Activated CD8-positive, alpha-beta memory T cell treated with anti-CD3 and anti-CD28 coated beads, Interleukin-2, amount 50 U/mL, for 1 hour (primary cell): Measurements from ENCODE around the gene FBXO21.
"Not testable (repeated sequence)": the region's sequence is repeated elsewhere in the genome, so short reads cannot be mapped to it uniquely, and the experiment has no call there.

Experiments used
- DNase-seq: peaks from one replicate; pipeline ENCODE4 v3.0.0-alpha.2; 2020; ENCODE audit errors: extremely low read depth

The FBXO21 gene

DNA sequence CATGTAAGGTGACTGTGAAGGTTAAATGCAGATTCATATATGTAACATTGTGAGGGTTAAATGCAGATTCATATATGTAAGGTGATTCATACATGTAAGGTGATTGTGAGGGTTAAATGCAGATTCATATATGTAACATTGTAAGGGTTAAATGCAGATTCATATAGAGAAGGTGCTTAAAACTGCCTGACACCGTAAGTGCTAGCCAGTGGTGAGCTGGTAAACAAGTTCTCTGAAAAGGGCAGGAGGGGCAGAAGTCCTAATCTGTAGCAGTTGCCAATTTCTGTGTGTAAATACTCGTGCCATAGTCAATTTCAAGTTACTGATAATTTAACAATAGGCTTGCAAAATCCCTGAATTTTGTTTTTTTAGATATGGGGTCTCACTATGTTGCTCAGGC is 86.3 kb downstream of the FBXO21 start:
- not testable (repeated sequence) for DNase-seq

DNA sequence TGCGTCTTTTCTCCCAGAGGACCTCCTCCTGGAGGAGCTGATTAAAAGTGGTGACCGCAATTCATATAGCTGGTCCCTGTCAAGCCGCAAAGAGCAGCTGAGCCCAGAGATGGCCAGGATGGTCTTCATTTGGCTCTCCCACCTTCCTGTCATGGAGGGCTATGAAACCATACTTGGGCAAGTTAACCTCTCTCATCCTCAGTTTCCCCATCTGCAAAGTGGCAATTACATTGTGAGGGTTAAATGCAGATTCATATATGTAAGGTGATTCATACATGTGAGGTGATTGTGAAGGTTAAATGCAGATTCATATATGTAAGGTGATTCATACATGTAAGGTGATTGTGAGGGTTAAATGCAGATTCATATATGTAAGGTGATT is 87.5 kb downstream of the FBXO21 start:
- DNase-seq, result no peak

DNA sequence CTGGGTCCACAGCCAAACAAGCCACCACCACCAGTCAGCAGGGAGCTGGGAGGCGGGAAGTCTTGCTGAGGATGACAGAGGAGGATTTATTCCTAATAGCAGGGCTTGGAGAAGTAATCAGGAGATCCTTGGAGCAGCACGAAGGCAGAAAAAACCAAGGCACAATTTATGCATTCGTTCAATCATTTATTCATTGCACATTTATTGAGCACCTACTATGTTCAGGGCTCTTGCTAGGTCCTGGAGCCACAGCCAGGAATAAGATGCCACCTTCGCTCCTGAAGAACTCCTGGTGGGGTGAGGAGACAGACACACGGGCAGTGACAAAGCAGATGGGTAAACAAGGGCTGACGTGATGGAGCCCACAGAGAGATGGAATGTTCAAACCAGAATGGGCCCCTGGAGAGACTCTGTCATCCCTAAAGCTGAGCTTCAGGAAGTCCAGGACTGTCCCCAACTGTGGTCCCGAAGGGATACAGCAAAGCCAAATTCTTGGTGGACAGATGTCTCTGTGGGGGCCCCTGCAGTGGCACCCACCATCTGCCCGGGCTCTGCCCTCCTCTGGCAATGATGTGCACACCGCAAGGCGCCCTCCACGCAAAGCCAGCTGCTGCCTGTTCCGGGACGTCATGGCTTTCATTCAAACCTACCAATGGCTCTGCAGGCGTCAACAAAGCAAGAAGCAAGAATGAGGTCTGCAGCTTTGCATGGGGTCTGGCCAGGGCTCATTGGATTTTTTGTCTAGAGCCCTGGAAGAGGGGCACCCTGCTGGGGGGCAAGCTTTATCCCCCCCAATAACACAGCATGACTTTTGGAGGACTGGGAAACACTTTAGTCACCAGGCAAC is 88.1 kb downstream of the FBXO21 start:
- no peak for DNase-seq

DNA sequence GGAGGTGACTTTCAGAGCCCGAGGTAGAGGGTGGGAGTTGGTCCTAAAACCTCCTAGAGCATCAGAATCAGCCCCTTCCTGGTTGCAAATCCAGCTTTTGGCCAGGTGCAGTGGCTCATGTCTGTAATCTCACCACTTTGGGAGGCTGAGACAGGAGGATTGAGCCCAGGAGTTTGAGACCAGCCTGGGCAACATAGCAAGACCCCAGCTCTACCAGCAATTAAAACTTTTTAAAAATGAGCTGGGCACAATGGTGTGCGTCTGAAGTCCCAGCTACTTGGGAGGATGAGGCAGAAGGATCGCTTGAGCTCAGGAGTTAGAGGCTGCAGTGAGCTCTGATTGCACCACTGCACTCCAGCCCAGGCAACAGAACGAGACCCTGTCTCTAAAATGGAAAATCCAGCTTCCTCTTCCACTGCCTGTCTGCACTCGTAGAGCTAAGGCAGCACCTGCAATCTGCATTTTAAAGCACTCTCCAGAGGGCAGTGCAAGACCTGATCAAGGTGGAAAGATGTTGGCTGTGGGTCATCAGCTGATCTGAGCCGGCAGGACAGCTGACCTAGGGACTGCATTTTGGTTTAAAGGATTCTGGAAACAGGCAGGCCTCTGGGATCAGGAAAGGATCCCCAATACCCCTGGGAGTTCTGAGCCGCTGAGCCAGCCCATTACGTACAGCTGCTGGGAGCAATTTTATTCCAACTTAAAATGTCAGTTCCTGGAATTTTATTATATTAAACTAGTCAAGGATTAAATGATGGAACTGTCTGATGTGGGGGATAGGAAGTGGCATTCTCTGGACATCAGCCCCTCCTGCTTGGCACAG is 89.2 kb downstream of the FBXO21 start:
- DNase-seq, result no peak

DNA sequence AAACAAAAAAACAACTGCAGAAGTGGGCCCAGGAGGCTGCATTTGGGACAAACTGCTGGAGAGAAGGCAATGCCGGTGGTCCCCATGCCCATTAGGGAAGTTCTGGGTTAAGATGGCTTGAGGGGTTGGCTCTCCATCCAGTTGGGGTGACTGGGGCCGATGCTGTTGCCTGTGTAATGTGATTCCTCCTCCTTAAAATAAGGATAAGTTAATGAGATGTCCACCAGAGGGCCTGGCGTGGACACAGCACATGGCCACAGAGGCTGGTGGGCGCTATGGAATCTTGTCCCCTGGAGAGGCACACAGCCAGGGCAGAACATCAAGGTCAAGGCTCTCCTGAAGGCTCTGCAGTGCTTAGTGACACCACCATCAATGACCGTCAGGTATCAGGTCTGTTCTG is 90.0 kb downstream of the FBXO21 start:
- DNase-seq, result no peak

DNA sequence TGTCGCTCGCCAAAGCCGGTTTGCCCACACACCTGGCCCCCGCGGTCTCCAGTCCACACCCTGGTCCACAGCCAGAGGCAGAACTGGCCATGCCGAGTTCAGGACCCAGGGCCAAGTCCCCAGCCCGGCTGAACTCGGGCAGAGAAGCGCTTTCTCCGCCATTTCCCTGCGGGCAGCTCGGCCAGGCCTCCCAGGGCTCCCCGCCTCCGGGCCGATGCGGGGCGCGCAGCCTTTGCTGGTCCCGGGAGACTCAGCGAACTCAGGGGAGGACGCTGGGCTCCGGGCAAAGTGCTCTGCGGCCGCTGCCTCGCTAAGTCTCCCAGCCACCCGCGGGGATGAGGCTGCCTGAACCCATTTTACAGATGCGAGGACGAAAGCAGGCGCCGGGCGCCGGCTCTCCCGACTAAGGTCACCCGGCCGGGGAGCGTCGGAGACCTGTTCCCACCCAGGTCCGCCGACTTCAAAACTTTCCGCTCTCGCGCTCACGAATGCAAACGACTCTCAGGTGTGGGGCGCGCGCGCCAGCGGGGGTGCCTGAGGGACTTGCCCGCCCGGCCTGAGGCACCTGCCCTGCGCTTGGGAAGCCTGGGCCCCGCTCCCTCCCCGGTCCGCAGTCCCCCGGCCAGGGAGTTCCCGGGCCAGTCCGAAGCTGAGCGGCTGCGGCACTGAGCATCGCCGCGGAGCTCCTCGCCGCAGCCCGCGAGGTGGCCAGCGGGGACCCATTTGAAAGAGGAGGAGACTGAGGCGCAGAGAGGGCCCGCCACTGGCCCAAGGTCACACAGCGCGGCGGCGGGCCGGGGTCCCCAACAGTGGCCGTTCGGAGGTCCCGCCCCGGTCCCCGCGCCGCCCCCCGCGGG is 91.7 kb downstream of the FBXO21 start:
- DNase-seq, result no peak

DNA sequence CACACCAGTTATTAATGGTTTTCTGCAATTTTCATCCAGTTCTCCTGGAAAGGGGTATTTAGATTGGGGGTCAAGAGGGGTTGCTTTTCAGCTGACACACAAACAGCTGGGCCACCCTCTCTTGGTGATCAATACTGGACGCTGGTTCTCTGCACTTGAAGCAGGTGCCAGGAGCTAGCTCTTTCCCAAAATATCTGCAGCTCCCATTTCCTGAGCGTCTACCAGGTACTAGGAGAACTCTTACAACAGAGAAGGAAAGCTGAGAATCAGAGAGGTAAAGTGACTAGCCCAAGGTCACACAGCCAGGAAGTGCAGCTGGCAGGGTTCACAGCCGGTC is 92.3 kb downstream of the FBXO21 start:
- no peak for DNase-seq

DNA sequence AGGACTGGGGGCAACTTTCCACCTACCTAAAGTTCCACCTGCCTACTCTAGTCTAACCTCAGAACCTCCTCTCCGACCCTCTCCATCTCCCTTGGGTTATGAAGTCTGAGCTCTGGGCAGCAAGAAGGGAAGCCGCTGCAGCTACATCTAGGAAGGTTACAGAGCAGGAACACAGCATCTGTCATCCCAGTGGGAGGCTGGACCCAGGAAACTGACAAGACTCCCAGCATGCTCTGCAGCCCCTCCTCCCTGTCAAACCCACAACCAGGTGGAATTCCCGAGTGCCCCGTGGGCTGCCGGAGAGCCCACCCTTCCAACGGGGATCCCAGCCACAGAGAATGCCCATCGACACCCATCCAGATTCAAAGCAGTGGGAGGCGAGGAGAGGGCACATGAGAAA is 93.1 kb downstream of the FBXO21 start:
- no peak for DNase-seq

DNA sequence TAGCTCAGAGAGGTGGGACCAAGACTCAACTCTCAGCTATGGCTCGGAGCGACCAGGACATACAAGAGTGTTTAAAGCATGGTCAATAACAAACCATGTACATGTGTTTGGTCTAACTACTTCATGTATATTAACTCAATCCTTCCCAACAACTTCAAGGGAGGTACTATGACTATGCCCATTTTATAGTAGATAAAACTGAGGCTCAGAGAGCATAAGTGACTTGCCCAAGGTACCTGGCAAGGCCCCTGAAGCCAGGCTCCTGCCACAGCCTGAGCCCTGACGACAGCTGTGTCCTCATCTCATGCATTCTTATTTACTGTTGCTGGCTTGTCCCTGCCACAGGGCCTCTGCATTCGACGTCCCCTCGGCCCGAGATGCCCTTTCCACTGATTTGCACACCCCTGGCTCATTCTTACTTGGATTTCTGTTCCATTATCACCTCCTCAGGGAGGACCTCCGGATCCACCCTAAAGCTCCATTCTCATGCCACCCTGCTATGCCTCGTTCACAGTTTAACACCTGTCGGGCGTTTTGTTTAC is 93.7 kb downstream of the FBXO21 start:
- DNase-seq, result no peak

DNA sequence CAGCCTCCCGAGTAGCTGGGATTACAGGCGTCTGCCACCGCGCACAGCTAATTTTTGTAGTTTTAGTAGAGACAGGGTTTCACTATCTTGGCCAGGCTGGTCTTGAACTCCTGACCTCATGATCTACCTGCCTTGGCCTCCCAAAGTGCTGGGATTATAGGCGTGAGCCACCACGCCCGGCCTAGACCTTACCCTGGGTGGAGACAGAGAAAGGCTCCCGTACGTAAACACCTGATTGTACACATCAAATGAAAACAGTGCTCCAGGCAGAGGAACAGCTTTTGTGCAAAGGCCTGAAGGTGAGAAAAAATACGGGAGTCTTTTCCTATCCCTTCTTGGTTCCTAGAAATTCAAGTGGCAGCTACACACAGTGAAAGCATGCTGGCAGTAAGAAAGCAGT is 95.1 kb downstream of the FBXO21 start:
- DNase-seq, result not testable (repeated sequence)

DNA sequence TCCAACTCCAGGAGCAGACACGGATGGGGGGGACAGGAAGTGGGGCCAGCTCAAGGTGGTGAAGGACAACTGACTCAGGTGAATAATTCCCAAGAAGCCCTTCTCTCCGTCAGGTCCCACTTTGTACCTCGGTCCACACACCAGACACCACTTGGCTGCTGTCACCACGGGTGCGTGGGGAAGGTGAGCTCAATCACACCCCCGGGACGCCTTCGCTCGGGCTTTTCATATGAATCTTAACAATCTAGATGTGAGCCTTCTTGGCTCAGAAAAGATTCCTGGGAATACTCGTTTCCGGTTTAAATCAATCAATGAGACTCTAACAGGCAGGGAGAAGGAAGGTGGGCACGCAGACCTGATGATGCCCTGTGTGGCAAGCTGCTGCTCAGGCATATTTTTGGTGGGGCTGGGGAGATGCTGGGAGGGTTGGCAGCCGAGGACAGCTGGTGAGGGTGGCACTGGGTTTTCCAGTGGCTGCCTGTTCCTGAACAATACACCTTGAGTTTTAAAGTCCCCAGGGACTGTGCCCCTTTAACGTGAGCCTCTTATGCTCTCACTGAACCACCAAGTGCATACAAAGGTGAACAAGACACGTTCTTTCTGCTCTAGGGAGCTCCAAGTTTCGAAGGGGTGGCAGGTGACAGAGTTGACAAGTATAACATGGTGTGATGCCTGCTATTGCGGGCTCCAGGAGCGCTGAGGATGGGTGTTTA is 96.2 kb downstream of the FBXO21 start:
- DNase-seq, result no peak

DNA sequence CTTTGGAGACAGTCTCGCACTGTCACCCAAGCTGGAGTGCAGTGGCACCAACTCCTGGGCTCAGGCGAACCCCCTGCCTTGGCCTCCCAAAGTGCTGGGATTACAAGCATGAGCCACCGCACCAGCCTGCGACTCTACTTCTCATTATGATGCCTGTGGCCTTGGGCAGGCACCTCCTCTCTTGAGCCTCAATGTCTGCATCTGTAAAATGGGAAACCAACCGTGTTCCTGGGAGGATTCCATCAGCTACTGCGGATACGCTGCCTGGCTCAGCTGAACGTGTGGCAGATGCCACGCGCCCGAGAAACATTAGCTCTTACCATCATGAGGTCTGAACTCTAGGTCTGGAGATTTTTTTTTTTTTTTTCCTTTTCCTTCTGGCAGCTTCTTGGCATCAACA is 96.8 kb downstream of the FBXO21 start:
- no peak for DNase-seq

DNA sequence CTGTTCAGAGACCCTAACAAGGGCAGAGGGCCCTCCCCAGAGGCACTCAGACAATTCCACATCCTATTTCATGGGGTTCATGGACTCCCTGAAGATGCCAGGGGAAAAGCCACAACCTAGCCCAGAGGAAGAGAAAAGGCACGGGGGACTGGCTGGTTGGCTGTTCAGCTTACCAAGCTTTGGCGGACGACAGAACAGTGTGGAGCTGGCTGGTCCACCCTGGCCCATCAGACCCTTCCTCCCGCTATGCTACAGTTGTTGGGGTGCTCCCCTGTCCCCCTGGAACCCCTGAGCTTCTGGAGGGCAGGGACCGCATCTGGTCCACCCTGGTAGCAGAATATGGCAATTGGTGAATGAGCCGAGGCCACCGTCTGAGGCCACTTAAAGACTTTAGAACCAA is 97.4 kb downstream of the FBXO21 start:
- no peak for DNase-seq

DNA sequence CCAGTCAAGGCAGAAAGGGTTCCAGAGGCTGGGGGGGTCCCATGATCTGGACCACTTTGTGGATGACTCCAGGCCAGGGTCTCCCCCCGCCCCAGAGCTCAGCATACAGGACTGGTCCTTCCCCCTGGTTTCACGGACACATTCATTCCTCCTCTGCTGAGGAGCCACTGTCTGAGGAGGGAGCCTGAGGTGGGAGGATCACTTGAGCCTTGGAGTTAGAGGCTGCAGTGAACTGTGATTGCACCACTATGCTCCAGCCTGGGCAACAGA is 97.8 kb downstream of the FBXO21 start:
- DNase-seq, result no peak
